PC-3 (cell line): ENCODE results near the gene FAM171A1.
"Not testable (repeated sequence)": the region's sequence is repeated elsewhere in the genome, so short reads cannot be mapped to it uniquely, and the experiment has no call there.

Experiments used
- EZH2phosphoT487 ChIP-seq: fragments of 300-600 bp; sonication (generic); IDR thresholded peaks from 2 replicates; pipeline ENCODE4 v1.6.1; 2018; ENCODE audit warnings: mild to moderate bottlenecking, antibody characterized with exemption, low read length, borderline replicate concordance
- TF ChIP-seq, protein P1 (sequence below): fragments of 300-600 bp; sonication (generic); conservative IDR thresholded peaks from 2 replicates; pipeline ENCODE4 v1.5.1; 2017; ENCODE audit warnings: antibody characterized with exemption, low read depth, mild to moderate bottlenecking, low read length

DNA sequence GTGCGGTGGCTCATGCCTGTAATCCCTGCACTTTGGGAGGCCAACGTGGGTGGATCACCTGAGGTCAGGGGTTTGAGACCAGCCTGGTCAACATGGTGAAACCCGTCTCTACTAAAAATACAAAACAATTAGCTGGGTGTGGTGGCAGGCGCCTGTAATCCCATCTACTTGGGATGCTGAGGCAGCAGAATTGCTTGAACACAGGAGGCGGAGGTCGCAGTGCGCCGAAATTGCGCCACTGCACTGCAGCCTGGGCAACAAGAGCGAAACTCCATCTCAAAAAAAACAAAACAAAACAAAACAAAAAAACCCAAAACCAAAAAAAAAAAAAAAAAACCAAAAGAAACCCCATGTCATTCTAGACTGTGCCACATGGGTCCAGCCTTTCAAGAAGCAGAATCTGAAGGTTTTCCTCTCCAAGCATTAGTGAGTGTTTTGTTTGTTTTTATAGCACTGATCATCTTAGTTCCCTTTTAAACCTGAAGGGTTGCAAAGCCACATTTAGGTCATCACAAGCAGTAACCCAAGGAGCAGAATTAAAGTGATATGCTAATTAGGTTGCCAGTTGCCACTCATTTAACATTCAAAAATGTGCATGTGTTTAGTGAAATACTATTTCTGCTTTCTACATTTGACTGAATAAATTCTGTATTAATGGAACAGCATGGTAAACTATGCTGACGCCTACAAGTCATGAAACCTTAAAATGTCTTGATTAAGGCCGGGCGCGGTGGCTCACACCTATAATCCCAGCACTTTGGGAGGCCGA, 68.7 kb downstream of the FAM171A1 start:
- TF ChIP-seq, protein P1, sequence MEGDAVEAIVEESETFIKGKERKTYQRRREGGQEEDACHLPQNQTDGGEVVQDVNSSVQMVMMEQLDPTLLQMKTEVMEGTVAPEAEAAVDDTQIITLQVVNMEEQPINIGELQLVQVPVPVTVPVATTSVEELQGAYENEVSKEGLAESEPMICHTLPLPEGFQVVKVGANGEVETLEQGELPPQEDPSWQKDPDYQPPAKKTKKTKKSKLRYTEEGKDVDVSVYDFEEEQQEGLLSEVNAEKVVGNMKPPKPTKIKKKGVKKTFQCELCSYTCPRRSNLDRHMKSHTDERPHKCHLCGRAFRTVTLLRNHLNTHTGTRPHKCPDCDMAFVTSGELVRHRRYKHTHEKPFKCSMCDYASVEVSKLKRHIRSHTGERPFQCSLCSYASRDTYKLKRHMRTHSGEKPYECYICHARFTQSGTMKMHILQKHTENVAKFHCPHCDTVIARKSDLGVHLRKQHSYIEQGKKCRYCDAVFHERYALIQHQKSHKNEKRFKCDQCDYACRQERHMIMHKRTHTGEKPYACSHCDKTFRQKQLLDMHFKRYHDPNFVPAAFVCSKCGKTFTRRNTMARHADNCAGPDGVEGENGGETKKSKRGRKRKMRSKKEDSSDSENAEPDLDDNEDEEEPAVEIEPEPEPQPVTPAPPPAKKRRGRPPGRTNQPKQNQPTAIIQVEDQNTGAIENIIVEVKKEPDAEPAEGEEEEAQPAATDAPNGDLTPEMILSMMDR: not testable (repeated sequence)
- not testable (repeated sequence) for TF ChIP-seq EZH2phosphoT487
